Heart left ventricle (tissue), 13 donors: ENCODE results near the gene DEGS2.

Experiments used
- POLR2A ChIP-seq, 2 donors: fragments of 450-650 bp; IDR thresholded peaks; one replicate each; pipeline ENCODE4 v1.6.1; 2017; ENCODE audit warnings: antibody characterized with exemption in 2 of 2, mild to moderate bottlenecking in 2 of 2, moderate library complexity in 2 of 2
- TF ChIP-seq, protein P1 (sequence below), 12 donors: fragments of 200-600 bp; sonication (generic) in 4 of 12; IDR thresholded peaks; one replicate each; pipeline versions ENCODE4 v1.5.0 to v1.8.0; 2018 to 2022; ENCODE audit warnings: antibody characterized with exemption in 12 of 12, mild to moderate bottlenecking in 5 of 12
- donor health status: ischemic (EF 13 %, LVEDD 7.1; RV severe dilation, severe dysfunction).
- donor health status: DM: no; HTN: yes; CAD: no.
- donor health status: DM: no; HTN: no; CAD: no.
- donor health status: ischemic (EF 25% LVEDD 6.9; RV normal size, moderate dysfunction).
- donor health status: ischemic (EF 25% LVEDD 5.7; RV mildly dilated, moderate dysfunction).
- donor health status: ischemic (EF 35%, LVEDD 5.7; RV mildly dilated, moderate dysfunction).
- donor health status: nonischemic (EF 11% LVEDD 7.7; RV severe dilation, severe dysfunction).
- donor health status: DM: yes; HTN: yes; CAD: no.
- donor health status: PGD.
- donor health status: ischemic (EF 29% LVEDD 5.4; RV normal size, mild dysfunction).
- donor health status: nonischemic (EF 23%, LVEDD 6.1; RV moderate dilation, normal function).

DNA sequence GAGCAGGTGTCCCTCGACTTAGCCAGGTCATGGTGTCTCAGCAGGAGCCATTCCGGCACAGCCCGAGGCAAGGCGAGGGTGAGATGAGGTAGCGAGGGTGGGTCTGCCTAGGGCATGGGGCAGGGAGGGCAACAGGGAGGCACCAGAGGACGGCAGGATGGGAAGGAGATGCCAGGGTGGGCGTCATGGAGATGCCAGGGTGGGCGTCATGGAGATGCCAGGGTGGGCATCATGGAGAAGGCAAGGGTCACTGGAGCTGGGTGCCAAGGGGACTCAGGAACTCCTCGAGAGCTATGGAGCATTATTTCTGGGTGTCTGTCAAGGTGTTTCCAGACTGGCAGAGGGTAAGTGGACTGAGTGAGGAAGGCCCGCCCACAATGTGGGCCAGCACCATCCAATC lies 7.4 kb downstream of the DEGS2 start:
- TF ChIP-seq, protein P1, sequence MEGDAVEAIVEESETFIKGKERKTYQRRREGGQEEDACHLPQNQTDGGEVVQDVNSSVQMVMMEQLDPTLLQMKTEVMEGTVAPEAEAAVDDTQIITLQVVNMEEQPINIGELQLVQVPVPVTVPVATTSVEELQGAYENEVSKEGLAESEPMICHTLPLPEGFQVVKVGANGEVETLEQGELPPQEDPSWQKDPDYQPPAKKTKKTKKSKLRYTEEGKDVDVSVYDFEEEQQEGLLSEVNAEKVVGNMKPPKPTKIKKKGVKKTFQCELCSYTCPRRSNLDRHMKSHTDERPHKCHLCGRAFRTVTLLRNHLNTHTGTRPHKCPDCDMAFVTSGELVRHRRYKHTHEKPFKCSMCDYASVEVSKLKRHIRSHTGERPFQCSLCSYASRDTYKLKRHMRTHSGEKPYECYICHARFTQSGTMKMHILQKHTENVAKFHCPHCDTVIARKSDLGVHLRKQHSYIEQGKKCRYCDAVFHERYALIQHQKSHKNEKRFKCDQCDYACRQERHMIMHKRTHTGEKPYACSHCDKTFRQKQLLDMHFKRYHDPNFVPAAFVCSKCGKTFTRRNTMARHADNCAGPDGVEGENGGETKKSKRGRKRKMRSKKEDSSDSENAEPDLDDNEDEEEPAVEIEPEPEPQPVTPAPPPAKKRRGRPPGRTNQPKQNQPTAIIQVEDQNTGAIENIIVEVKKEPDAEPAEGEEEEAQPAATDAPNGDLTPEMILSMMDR (IDR thresholded peaks at IDR 0.05) = no peak
- no peak for TF ChIP-seq POLR2A (IDR thresholded peaks at IDR 0.05)
